Nephron progenitor cell (in vitro differentiated cells): ENCODE measurements around the gene MED9.

Experiments used
- DNase-seq: peaks from one replicate; pipeline ENCODE4 v3.0.0; 2021
- H3K27ac Mint-ChIP-seq: 2 replicates; pipeline ENCODE4 v1.8.0; 2021; ENCODE audit warnings: mild to moderate bottlenecking, moderate library complexity, mixed read lengths
- H3K27me3 Mint-ChIP-seq: 2 replicates; pipeline ENCODE4 v1.8.0; 2021; ENCODE audit warnings: mild to moderate bottlenecking, low read depth, mixed read lengths; ENCODE audit not compliant: poor library complexity
- H3K36me3 Mint-ChIP-seq: 2 replicates; pipeline ENCODE4 v1.8.0; 2021; ENCODE audit warnings: low read depth, mixed read lengths
- H3K4me1 Mint-ChIP-seq: 2 replicates; pipeline ENCODE4 v1.8.0; 2021; ENCODE audit warnings: mixed read lengths
- H3K4me3 Mint-ChIP-seq: 2 replicates; pipeline ENCODE4 v1.8.0; 2021; ENCODE audit warnings: mild to moderate bottlenecking, moderate library complexity, mixed read lengths
- H3K9me3 Mint-ChIP-seq: 2 replicates; pipeline ENCODE4 v1.8.0; 2021; ENCODE audit warnings: mild to moderate bottlenecking, moderate library complexity, mixed read lengths
- CTCF ChIP-seq: fragments of 200-600 bp; sonication (generic); IDR thresholded peaks from 2 replicates; pipeline ENCODE4 v1.5.0; 2021; ENCODE audit warnings: antibody characterized with exemption

The MED9 gene

GRCh38 chr17:17540935-17541639 lies 64.3 kb downstream of the MED9 start:
- DNase-seq, result no peak
- Mint-ChIP-seq H3K36me3 (peaks cover 4% of the 10 kb centered on the region), H3K4me3 (no peak overlapping the region), H3K9me3 (no peaks in the 10 kb centered on the region), H3K4me1 (peaks cover 36% of the 10 kb centered on the region), H3K27ac (no peak overlapping the region), H3K27me3 (no peaks in the 10 kb centered on the region)
- no peak for TF ChIP-seq CTCF

GRCh38 chr17:17541640-17542001 lies 64.8 kb downstream of the MED9 start:
- H3K27me3 Mint-ChIP-seq, result no peaks in the 10 kb centered on the region
- no peaks in the 10 kb centered on the region for H3K9me3 Mint-ChIP-seq
- DNase-seq, result no peak
- H3K36me3 Mint-ChIP-seq, result peaks cover 4% of the 10 kb centered on the region
- TF ChIP-seq CTCF, result no peak
- peaks cover 36% of the 10 kb centered on the region for H3K4me1 Mint-ChIP-seq
- H3K4me3 Mint-ChIP-seq, result no peak overlapping the region
- H3K27ac Mint-ChIP-seq, result no peak overlapping the region
